Activated T-cell treated with anti-CD3 and anti-CD28 coated beads for 24 hours (primary cell): ENCODE data around the gene RUSF1.
A peak's percentile ranks its signal among the peaks of the same experiment; 100 is the strongest.
"Not testable (repeated sequence)": the region's sequence is repeated elsewhere in the genome, so short reads cannot be mapped to it uniquely, and the experiment has no call there.

ENCODE experiments used
- DNase-seq: peaks from one replicate; pipeline ENCODE4 v3.0.0-alpha.2; 2020; ENCODE audit warnings: low read depth

The RUSF1 gene

GRCh38 chr16:31517800-31518402 lies 9.7 kb upstream of the RUSF1 start:
- DNase-seq = no peak

- no peak for DNase-seq
These were observed 5.7 kb upstream of the RUSF1 start for GRCh38 chr16:31513884-31514283.

DNA sequence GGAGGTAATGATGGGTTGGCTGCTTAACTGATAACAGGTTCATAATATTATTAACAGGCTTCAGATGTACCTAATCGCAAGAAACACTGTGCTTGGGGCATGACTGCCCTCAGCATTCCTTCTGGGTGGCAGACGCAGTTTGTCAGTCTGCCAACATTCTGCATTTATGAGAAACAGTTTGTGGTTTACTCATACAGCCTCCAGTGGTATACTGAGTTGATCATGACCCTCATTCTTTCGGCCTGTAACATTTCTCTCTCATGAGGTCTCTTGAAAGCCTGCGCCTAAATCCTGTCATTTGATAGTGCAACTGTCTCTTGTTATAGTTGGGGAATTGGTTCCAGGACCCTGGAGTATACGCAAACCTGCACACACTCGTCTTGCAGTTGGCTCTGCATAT lies 4.9 kb upstream of the RUSF1 start:
- DNase-seq = no peak

- no peak for DNase-seq
These were observed 560 bp upstream of the RUSF1 start for GRCh38 chr16:31508706-31509195.

- DNase-seq = no peak
These were observed 618 bp downstream of the RUSF1 start for GRCh38 chr16:31507617-31507928.

GRCh38 chr16:31505483-31505882 lies 2.7 kb downstream of the RUSF1 start:
- no peak for DNase-seq

- no peak for DNase-seq
These were observed 4.0 kb downstream of the RUSF1 start for GRCh38 chr16:31504159-31504558.

GRCh38 chr16:31503555-31503954 lies 4.6 kb downstream of the RUSF1 start:
- DNase-seq = not testable (repeated sequence)

DNA sequence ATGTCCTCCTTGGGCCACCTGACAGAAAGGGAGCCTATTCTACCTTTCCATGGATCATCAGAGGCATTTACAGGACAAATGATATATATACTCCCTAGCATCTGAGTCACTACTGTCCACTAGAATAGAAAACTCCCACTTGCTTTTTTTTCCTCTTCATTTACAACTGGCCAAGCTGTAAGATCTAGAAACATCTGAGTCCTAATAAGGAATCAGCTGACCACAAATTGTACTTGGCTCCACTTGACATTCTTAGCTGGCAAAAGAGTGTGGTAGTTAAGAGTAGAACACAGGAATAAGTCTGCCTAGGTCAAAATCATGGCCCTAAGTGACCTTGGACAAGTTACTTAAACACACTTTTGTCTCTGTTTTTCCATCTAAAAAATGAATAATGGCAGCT lies 5.2 kb downstream of the RUSF1 start:
- DNase-seq = no peak

GRCh38 chr16:31501966-31502348 lies 6.2 kb downstream of the RUSF1 start:
- no peak for DNase-seq

DNA sequence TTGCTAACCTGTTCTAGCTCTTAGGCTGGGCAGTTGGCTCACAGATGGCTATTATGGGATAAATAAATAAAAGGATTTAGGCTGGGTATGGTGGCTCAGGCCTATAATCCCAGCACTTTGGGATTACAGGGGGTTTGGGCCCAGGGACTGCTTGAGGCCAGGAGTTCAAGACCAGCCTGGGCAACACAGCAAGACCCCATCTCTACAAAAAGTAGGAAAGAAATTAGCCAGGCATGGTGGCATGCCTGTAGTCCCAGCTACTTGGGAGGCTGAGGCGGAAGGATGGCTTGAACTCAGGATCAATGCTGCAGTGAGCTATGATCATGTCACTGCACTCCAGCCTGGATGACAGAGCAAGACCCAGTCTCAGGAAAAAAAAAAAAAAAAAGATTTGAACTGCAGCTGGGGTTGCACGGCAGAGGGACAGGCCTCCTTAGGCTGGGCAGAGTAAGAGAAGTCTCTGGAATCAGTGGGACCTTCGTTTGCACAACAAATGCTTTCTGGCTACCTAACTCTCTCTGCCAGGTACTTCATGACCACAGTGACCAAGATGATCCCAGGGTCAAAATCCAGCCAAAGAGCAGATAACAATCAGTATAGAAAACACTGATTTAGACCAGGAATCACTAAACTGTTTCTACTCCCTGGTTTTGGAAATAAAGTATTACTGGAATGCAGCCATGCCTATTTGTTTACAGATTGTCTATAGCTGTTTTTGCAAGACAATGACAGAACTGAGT lies 6.8 kb downstream of the RUSF1 start:
- no peak for DNase-seq

DNA sequence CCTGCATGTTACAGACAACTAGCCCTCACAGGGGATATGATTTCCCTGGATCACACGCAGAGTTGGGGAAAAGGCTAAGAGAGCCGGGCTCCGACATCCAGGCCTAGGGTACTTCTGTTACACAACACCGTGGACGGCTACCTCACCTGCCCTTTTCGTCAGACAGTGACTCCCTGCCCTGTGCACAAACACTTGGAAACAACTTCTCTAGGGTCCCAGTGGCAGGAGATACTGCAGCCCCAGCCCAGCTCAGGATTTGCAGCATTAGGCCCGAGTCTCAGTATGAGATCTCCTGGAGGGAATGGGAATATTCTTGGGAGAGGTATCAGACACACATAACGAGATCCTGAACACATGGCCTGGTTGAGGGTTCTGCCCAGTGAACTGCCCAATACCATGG lies 8.3 kb downstream of the RUSF1 start:
- no peak for DNase-seq

GRCh38 chr16:31498493-31498892 lies 9.7 kb downstream of the RUSF1 start:
- DNase-seq = no peak

DNA sequence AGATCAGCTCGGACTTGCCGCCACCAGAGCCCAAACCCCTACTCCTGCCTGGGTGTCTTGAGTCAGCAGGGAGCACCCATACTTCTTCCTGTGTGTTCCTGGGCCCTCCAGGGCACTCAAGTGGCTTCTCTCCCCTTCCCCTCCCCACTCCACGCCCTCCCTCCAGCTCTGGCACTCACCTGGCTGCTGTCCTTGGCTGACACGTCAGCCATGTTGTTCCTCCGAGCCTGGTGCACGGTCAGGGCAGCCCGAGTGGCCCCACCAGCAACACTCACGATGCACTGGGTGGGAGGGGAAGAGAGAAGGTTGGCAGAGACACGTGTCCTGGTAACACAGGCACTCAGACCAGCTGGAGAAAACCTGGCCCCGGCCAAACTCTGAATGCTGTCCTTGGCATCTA lies 11.5 kb downstream of the RUSF1 start:
- DNase-seq = no peak

DNA sequence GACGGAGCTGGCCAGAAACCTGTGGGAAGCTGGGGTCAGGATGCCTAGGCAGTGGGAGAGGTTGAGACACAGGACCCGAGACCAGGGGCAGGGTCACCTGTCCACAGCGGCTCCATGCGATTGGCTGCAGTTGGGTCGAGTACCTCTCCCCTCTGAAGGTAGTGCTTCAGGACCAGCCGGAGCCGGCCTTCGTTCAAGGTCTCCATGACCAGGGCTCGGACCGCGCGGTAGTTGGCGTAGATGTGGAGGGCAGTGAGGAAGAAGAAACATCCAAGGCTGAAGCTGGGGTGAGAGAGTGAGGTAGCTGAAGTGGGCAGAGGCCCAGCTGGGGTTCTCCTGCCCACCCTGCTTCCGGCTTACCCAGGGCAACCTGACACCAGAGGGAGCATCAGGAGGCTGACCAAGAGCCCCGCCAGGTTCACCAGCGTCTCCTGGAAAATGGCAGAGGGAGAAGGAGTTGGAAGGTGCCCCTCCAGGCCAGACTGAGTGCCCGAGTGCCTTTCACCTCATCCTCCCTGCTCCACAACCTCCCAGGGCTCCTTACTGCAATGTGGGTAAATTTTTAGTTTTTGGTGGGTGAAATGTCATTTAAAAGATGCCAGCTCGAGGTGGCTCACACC lies 14.6 kb downstream of the RUSF1 start:
- no peak for DNase-seq

DNA sequence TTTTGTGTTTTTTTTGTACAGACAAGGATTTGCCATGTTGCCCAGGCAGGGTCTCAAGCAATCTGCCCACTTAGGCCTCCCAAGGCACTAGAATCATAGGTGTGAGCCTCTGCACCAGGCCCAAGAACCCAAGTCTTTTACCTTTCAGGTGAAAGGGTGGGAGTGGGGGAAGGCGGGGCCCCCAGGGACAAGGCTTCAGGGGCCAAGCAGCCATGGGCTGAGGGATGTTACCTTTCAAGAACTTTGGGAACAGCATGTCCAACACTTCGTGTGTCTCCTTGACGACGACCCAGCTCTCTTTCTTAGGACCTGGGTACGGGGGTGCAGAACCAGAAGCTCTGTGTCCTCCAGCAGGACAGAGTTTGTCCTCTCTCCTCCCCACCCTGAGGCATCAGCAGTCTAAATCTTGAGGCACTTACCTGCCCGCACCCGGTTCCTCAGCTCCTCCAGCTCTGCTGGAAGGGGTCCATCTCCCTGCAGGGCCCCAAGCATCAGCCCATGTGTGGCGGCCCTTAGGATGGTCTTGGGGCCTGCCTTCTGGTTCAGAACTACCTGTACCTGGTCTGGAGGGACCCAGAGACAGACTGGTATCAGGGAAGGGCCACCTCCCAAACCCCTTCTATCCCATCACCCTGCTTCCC lies 16.3 kb downstream of the RUSF1 start:
- no peak for DNase-seq

- no peak for DNase-seq
These were observed 18.3 kb downstream of the RUSF1 start for GRCh38 chr16:31489616-31490584.

- no peak for DNase-seq
These were observed 19.0 kb downstream of the RUSF1 start for GRCh38 chr16:31489298-31489564.

GRCh38 chr16:31488468-31489297 lies 19.5 kb downstream of the RUSF1 start:
- DNase-seq = no peak

GRCh38 chr16:31487720-31488467 lies 20.3 kb downstream of the RUSF1 start:
- DNase-seq = peak; percentile 48
